ENCODE data around the gene IDH3G.

IDH3G gene

GRCh38 chrX:153789654-153790053 is 4.5 kb downstream of the IDH3G start:
- Histone ChIP-seq H2BK120ac (ENCODE audit: low read depth, low read length) (no peak overlapping the region), H2BK15ac (ENCODE audit: low read depth, poor library complexity, severe bottlenecking) (no peak overlapping the region)

GRCh38 chrX:153786669-153787068 is 7.5 kb downstream of the IDH3G start:
- Histone ChIP-seq H3K27me3 (ENCODE audit: control insufficient read depth in 1 of 2, insufficient read depth in 1 of 2, low read length in 2 of 2) (peaks cover 0 to 2% of the 10 kb centered on the region in 2 experiments), H3K79me1 (replicated peaks; ENCODE audit: low read length, poor library complexity, severe bottlenecking) (peaks cover 13% of the 10 kb centered on the region), H3K4me1 (ENCODE audit: control insufficient read depth, insufficient read depth, low read depth, low read length) (no peaks in the 10 kb centered on the region), H3K27ac (ENCODE audit: low read length, poor library complexity, severe bottlenecking) (no peak overlapping the region), H4K91ac (ENCODE audit: low read length) (no peak overlapping the region), H3K36me3 (ENCODE audit: control insufficient read depth in 1 of 2, insufficient read depth in 2 of 2, low read depth in 1 of 2, low read length in 2 of 2) (peaks cover 37 to 92% of the 10 kb centered on the region in 2 experiments), H3K9me3 (ENCODE audit: control insufficient read depth, low read length) (no peaks in the 10 kb centered on the region), H3K18ac (ENCODE audit: low read depth in 1 of 2, low read length in 2 of 2) (no peak overlapping the region), H3K23ac (ENCODE audit: low read length in 2 of 2) (no peak overlapping the region), H2BK15ac (ENCODE audit: low read depth, poor library complexity, severe bottlenecking) (no peak overlapping the region), H2BK12ac (ENCODE audit: low read length in 2 of 2) (no peak overlapping the region), H3K14ac (ENCODE audit: low read length in 2 of 2) (no peak overlapping the region), H3K4me2 (ENCODE audit: low read length, poor library complexity, severe bottlenecking) (no peak overlapping the region), H2BK120ac (ENCODE audit: low read depth, low read length) (no peak overlapping the region), H2AK5ac (ENCODE audit: low read length, severe bottlenecking) (no peak overlapping the region), H4K8ac (ENCODE audit: low read length) (no peak overlapping the region), H3K9ac (ENCODE audit: low read length) (no peak overlapping the region), H2BK5ac (ENCODE audit: low read depth, low read length, poor library complexity, severe bottlenecking) (no peak overlapping the region), H2AFZ (ENCODE audit: low read depth, low read length) (no peak overlapping the region), H3K4ac (ENCODE audit: low read depth in 1 of 2, low read length in 2 of 2) (no peak overlapping the region), H3K4me3 (ENCODE audit: insufficient read depth in 1 of 2, low read depth in 1 of 2, low read length in 2 of 2) (no peak overlapping the region)
- DNase-seq = no peak
- WGBS = 97% methylated on average over 15 of the region's 15 CpGs

More at GRCh38 chrX:153789654-153790053, 4.5 kb downstream of the IDH3G start:
- Histone ChIP-seq H4K8ac (ENCODE audit: low read length) (no peak overlapping the region), H3K9me3 (ENCODE audit: control insufficient read depth, low read length) (peaks cover 4% of the 10 kb centered on the region), H3K14ac (ENCODE audit: low read length in 2 of 2) (no peak overlapping the region), H2BK12ac (ENCODE audit: low read length in 2 of 2) (no peak overlapping the region), H3K4me1 (ENCODE audit: control insufficient read depth, insufficient read depth, low read depth, low read length) (peaks cover 7% of the 10 kb centered on the region), H3K18ac (ENCODE audit: low read depth in 1 of 2, low read length in 2 of 2) (no peak overlapping the region), H3K36me3 (ENCODE audit: control insufficient read depth in 1 of 2, insufficient read depth in 2 of 2, low read depth in 1 of 2, low read length in 2 of 2) (peaks cover 41 to 78% of the 10 kb centered on the region in 2 experiments), H3K4me2 (ENCODE audit: low read length, poor library complexity, severe bottlenecking) (no peak overlapping the region), H2BK5ac (ENCODE audit: low read depth, low read length, poor library complexity, severe bottlenecking) (no peak overlapping the region), H2AFZ (ENCODE audit: low read depth, low read length) (no peak overlapping the region), H3K4me3 (ENCODE audit: insufficient read depth in 1 of 2, low read depth in 1 of 2, low read length in 2 of 2) (no peak overlapping the region), H3K79me1 (replicated peaks; ENCODE audit: low read length, poor library complexity, severe bottlenecking) (peaks cover 13% of the 10 kb centered on the region), H3K9ac (ENCODE audit: low read length) (no peak overlapping the region), H3K4ac (ENCODE audit: low read depth in 1 of 2, low read length in 2 of 2) (no peak overlapping the region), H3K23ac (ENCODE audit: low read length in 2 of 2) (no peak overlapping the region), H3K27ac (ENCODE audit: low read length, poor library complexity, severe bottlenecking) (no peak overlapping the region), H2AK5ac (ENCODE audit: low read length, severe bottlenecking) (no peak overlapping the region), H4K91ac (ENCODE audit: low read length) (no peak overlapping the region), H3K27me3 (ENCODE audit: control insufficient read depth in 1 of 2, insufficient read depth in 1 of 2, low read length in 2 of 2) (peaks cover 0 to 2% of the 10 kb centered on the region in 2 experiments)
- DNase-seq = no peak
- WGBS = 97% methylated on average over 11 of the region's 12 CpGs

DNA sequence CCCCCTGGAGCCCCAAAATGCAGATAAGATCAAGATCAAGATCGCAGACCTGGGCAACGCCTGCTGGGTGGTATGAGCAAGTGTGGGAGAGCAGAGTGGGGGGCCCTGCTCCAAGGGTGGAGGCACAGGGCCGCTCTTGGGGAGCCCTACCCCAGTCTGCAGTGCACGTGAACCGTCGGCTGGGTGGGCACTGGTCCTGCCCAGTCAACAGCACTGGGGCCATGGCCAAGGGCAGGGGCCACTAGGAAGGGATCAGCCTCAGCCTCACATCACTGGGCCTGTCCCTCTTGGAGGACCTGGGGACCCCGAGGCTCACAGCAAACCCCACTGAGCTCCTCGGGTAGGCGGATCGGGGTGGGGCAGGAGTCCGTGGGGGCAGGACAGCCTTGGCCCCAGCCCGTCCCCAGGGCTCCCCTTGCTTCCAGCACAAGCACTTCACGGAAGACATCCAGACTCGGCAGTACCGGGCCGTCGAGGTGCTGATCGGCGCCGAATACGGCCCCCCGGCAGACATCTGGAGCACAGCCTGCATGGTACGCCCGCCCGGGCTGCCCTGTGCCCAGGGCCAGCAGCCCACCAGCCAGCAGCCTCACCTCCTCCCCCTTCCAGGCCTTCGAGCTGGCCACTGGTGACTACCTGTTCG is 9.7 kb downstream of the IDH3G start:
- H2BK120ac ChIP-seq (ENCODE audit: low read depth, low read length) = no peak overlapping the region
- no peak overlapping the region for H3K14ac ChIP-seq (ENCODE audit: low read length in 2 of 2)
- no peak overlapping the region for H3K23ac ChIP-seq (ENCODE audit: low read length in 2 of 2)
- H2AK5ac ChIP-seq (ENCODE audit: low read length, severe bottlenecking) = no peak overlapping the region
- peaks cover 0 to 8% of the 10 kb centered on the region in 2 experiments for H3K27me3 ChIP-seq (ENCODE audit: control insufficient read depth in 1 of 2, insufficient read depth in 1 of 2, low read length in 2 of 2)
- 95% methylated on average over 21 of the region's 27 CpGs for WGBS
- no peak overlapping the region for H2BK5ac ChIP-seq (ENCODE audit: low read depth, low read length, poor library complexity, severe bottlenecking)
- H3K4me1 ChIP-seq (ENCODE audit: control insufficient read depth, insufficient read depth, low read depth, low read length) = no peaks in the 10 kb centered on the region
- no peak overlapping the region for H3K4me3 ChIP-seq (ENCODE audit: insufficient read depth in 1 of 2, low read depth in 1 of 2, low read length in 2 of 2)
- H3K36me3 ChIP-seq (ENCODE audit: control insufficient read depth in 1 of 2, insufficient read depth in 2 of 2, low read depth in 1 of 2, low read length in 2 of 2) = peaks cover 30 to 73% of the 10 kb centered on the region in 2 experiments
- H2BK15ac ChIP-seq (ENCODE audit: low read depth, poor library complexity, severe bottlenecking) = no peak overlapping the region
- H3K9me3 ChIP-seq (ENCODE audit: control insufficient read depth, low read length) = no peaks in the 10 kb centered on the region
- DNase-seq = no peak
- no peak overlapping the region for H3K4ac ChIP-seq (ENCODE audit: low read depth in 1 of 2, low read length in 2 of 2)
- H3K27ac ChIP-seq (ENCODE audit: low read length, poor library complexity, severe bottlenecking) = no peak overlapping the region
- H3K18ac ChIP-seq (ENCODE audit: low read depth in 1 of 2, low read length in 2 of 2) = no peak overlapping the region
- H2BK12ac ChIP-seq (ENCODE audit: low read length in 2 of 2) = no peak overlapping the region
- H4K91ac ChIP-seq (ENCODE audit: low read length) = no peak overlapping the region
- H4K8ac ChIP-seq (ENCODE audit: low read length) = no peak overlapping the region
- H3K4me2 ChIP-seq (ENCODE audit: low read length, poor library complexity, severe bottlenecking) = no peak overlapping the region
- no peak overlapping the region for H3K9ac ChIP-seq (ENCODE audit: low read length)
- peaks cover 6% of the 10 kb centered on the region for H3K79me1 ChIP-seq (replicated peaks; ENCODE audit: low read length, poor library complexity, severe bottlenecking)
- no peak overlapping the region for H2AFZ ChIP-seq (ENCODE audit: low read depth, low read length)

GRCh38 chrX:153783378-153784013 is 10.7 kb downstream of the IDH3G start:
- Histone ChIP-seq H3K4ac (ENCODE audit: low read depth in 1 of 2, low read length in 2 of 2) (no peak overlapping the region), H3K79me1 (replicated peaks; ENCODE audit: low read length, poor library complexity, severe bottlenecking) (peaks cover 5% of the 10 kb centered on the region), H3K36me3 (ENCODE audit: control insufficient read depth in 1 of 2, insufficient read depth in 2 of 2, low read depth in 1 of 2, low read length in 2 of 2) (peaks cover 26 to 63% of the 10 kb centered on the region in 2 experiments), H2BK12ac (ENCODE audit: low read length in 2 of 2) (no peak overlapping the region), H3K23ac (ENCODE audit: low read length in 2 of 2) (no peak overlapping the region), H3K27me3 (ENCODE audit: control insufficient read depth in 1 of 2, insufficient read depth in 1 of 2, low read length in 2 of 2) (peaks cover 0 to 6% of the 10 kb centered on the region in 2 experiments), H4K8ac (ENCODE audit: low read length) (no peak overlapping the region), H3K14ac (ENCODE audit: low read length in 2 of 2) (no peak overlapping the region), H2BK120ac (ENCODE audit: low read depth, low read length) (no peak overlapping the region), H4K91ac (ENCODE audit: low read length) (no peak overlapping the region), H3K4me2 (ENCODE audit: low read length, poor library complexity, severe bottlenecking) (no peak overlapping the region), H2AK5ac (ENCODE audit: low read length, severe bottlenecking) (no peak overlapping the region), H3K9ac (ENCODE audit: low read length) (no peak overlapping the region), H3K27ac (ENCODE audit: low read length, poor library complexity, severe bottlenecking) (no peak overlapping the region), H3K9me3 (ENCODE audit: control insufficient read depth, low read length) (no peaks in the 10 kb centered on the region), H2AFZ (ENCODE audit: low read depth, low read length) (no peak overlapping the region), H3K4me3 (ENCODE audit: insufficient read depth in 1 of 2, low read depth in 1 of 2, low read length in 2 of 2) (no peak overlapping the region), H2BK15ac (ENCODE audit: low read depth, poor library complexity, severe bottlenecking) (no peak overlapping the region), H2BK5ac (ENCODE audit: low read depth, low read length, poor library complexity, severe bottlenecking) (no peak overlapping the region), H3K18ac (ENCODE audit: low read depth in 1 of 2, low read length in 2 of 2) (no peak overlapping the region), H3K4me1 (ENCODE audit: control insufficient read depth, insufficient read depth, low read depth, low read length) (no peaks in the 10 kb centered on the region)
- no peak for DNase-seq
- WGBS = 93% methylated on average over 18 of the region's 24 CpGs
